Muscle of arm (tissue), 12 donors: ENCODE results near the gene ZFAND2A. TPM values are rescaled to one million over a fixed set of nuclear protein-coding genes. Genes with fewer than 3 reads are reported as not detected.
"Not testable (repeated sequence)": the region's sequence is repeated elsewhere in the genome, so short reads cannot be mapped to it uniquely, and the experiment has no call there.

Experiments
- DNase-seq: peaks from one replicate; pipeline ENCODE4 v3.0.0-alpha.2; 2013
- polyA plus RNA-seq, 12 donors: library from polyadenylated mRNA; unstranded; fragments of 120-200 nt; gene quantifications; one replicate each; pipeline ENCODE4 v1.2.1, GENCODE V29; 2013; ENCODE audit not compliant: insufficient read length in 12 of 12

The ZFAND2A gene
- polyA plus RNA-seq, 12 donors = 10.9 to 22.4 (median 14.1) TPM; not detected in 1

DNA sequence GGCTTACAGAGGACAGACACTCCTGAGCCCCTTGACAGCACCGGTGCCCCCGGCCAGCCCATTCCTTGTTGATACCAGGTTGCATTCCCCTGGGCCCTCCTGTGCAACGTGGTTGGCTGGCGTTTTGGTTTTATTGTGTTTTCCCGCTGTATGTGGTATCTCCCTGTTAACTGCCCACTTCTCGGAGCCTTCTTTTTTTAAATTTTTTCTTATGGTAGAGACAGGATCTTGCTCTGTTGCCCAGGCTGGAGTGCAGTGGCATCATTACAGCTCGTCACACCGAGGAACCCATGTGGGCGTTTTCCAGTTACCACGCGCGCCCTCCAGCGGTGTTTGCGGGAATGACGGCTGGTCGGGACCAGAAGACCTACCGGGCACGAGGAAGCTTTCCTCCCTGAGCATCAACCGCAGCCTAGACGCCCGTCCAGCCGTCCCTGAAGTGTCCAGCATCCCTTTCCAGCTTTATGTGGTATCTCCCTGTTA is 16.9 kb upstream of the ZFAND2A start:
- DNase-seq = no peak

DNA sequence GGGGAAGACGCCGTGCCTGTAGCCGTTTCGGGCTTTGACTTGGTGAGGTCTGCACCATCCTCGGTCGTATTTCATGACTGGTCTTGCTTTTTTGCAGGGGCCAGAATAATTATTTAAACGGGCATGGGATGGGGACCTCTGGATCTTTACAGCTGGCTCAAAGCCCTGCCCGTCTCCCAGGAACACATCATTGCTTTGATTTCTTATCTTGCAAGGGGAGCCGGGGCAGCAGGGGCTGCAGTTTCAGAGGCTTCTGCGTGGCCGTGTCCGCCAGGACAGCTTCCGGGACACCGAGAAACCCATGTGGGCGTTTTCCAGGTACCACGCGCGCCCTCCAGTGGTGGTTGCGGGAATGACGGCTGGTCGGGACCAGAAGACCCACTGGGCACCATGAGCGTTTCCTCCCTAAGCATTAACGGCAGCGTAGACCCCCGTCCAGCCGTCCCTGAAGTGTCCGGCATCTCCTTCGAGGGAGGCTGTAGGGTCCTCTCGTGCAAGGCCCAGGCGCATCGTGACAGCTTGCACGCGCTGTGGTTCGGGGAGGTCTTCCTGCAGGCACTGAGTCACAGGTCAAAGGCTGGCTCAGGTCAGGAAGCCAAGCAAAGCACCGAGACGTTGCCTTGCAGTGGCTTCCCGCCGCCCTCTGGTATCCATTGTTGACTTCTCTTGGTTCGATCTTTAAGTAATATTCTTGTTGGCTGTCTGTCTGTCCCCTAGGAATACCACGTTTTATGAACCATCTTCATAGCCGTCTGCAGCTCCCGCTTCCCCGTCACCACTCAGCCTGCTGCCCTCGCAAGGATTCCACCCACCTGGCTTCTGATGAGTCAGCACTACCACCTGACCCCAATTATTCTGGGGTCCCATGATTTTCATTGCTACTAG is 16.2 kb upstream of the ZFAND2A start:
- peak; percentile 74 for DNase-seq

DNA sequence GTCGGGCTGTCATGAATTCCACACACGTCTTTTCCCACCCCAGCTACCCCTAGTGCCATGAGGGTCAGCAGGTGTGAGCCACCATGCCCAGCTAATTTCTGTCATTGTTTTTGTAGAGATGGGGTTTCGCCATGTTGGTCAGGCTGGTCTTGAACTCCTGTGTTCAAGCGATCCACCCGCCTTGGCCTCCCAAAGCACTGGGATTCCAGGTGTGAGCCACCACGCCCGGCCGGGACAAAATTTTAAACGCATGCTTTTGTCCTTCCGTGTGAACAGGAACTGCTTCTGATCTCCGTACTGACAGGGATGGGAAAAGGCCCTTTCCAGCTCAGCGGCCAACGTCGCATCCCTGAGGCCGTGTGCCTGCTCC is 15.6 kb upstream of the ZFAND2A start:
- no peak for DNase-seq

DNA sequence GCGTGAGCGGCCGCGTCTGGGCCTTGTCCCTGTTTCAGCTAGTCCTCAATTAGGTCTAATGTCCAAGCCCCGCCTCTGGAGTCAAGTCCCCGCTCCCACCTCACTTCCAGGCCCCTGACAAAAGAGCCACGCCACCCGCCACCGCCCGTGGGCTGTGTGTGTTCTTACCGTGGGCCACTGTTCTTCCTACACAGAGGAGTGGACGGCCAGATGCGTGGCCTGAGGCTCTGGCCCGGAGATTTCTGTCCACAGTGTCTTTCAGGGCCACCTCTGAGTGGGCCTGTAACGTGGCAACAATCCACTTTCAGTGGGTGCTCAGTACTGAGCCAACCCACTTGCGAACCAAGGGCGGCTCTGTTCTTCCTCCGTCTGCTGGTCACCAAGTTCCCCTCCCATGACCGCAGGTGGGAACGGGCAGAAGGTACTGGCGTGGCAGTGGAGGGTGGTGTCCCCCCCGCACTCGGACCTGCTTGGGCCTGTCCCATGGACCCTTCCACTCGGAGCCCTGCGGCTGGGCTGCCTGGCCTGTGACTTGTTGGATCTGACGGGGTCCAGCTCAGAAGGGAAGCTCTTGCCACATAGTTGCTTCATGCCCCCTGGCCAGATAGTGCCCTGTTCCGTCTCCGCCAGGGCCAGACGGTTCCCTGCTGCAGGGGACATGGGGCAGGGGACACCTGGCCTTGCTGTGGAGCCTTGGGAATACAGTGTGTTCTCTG is 15.0 kb upstream of the ZFAND2A start:
- no peak for DNase-seq

DNA sequence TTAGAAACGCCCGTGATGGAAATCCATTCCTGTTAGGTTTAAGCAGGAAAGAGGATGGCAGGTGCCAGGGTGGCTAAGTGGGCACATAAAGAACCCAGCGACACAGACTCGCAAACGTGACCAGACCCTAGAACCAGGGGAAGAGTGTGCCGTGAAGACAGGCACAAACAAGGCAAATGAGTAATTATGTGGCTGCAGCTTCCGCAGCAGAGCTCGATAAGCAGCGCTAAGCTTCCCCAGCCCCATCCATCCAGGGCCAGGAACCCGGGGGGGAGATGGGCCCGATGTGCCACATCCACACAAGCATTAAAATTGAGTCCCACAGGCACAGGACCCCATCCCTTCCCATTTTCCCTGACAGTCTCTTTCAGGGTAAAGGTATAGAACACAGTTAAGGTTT is 14.0 kb upstream of the ZFAND2A start:
- no peak for DNase-seq

DNA sequence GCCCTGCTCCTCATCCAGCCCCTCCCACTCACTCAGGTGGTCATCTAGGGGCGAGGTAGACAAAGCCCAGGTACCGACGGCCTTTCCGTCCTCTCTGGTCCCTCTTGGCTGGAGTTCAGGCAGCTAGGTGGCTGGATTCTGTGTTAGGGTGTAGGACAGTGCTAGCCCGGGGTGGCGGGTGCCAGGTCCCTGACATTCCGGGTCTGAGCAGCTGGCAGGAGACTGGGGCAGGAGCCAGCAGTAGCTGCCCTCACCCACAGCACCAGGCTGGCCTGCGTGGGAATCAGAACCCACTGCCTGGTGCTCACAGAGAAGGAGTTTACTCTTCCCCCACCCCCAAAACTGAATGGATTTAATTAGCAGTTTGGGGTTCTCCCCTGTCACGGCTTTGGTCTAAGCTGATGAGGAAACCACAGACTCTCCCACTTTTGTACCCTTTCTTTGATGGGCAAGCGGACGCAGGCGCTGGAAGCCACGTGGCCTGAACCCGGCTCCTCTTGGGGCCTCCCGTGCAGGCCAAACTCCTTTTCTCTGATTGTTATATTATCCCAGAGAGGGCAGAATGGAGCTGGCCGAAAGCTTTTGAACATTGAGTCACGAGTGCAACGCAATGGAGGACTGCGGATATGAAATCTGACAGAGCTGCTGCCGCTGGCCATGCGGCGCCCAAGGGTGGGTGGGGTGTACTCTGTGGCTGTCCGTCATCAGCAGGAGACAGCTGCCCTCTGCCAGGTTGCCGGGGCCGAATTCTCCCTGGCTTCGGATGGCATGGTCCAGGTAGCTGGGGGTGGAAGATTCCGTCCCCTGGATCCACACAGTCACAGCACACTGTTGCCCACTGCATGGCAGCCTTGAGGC is 12.9 kb upstream of the ZFAND2A start:
- no peak for DNase-seq

DNA sequence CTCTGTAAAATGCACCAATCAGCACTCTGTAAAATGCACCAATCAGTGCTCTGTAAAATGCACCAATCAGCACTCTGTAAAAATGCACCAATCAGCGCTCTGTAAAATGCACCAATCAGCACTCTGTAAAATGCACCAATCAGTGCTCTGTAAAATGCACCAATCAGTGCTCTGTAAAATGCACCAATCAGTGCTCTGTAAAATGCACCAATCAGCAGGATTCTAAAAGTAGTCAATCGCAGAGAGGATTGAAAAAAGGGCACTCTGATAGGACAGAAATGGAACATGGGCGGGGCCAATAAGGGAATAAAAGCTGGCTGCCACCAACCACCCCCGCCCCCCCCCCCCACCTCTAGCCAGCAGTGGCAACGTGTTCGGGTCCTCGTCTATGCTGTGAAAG is 11.5 kb upstream of the ZFAND2A start:
- DNase-seq = not testable (repeated sequence)

DNA sequence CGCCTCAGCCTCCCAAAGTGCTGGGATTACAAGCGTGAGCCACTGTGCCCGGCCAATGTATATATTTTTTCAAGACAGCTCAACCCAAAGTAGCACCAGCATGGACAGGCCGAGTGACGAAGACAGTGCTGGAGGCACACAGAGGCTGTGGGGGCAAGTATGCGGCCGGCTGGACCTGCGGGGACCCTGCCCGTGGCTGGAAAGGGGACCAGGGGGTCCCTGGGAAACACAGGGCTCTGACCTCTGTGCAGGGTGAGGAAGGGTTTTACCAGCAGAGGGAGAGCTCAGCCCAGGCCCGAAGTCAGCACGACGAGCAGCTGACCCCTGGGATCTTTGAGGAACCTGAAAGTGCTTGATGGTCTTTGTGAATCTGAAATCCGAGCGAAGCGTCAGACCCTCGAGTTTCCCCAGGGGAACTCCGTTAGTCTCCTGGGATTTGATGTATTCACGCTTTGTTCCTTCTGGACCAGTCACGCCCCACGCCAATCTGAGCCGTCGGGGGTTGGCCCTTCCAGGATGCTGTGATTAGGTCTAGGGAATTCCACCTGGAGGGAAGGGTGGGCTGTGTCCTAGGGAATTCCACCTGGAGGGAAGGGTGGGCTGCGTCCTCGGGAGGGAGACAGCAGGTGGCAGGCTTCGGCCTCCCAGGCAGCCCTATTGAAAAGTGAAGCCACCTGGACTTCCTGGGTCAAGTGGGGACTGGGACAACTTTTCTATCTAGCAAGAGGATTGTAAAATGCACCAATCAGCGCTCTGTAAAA is 10.9 kb upstream of the ZFAND2A start:
- no peak for DNase-seq

DNA sequence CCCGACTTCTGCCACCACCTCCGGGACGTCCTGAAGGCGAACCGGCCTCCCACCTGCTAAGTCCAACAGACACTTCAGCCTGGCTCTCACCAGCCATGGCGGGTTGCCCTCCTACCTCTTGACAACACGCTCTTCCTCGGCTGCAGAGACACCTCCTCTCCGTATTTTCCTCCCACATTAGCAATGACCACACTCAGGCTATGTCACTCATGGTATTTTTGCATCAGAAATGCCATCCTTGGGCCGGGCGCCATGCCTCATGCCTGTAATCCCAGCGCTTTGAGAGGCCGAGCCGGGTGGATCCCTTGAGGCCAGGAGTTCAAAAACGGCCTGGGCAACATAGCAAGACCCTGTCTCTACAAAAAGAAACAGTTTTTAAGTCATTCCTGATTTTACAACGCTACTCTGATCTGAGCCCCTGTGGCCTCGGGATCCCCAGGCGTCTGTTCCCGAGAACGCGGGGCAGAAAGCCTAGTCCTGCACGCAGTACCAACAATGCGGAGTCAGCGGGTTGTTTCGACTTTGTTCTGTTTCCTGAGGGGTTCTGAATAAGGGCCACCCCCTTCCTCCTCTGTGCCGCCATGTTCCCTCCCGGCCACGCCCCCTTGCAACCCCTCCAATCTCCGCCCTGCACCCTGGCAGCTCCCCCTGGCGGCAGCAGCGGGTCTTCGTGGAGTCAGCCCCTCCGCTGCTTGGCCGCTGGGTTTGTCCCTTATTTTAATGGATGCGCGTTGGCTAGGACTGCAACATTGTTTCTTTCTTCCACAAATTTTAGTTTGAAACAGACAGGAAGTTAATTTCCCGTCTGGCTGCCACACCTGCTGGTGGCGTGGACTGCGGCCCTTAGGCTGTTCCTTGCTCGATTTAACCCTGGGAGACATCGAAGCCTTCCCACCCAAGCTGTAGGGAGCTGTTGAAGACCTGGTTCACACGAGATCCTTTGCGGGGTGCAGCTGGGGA is 9.7 kb upstream of the ZFAND2A start:
- DNase-seq = peak; percentile 71

DNA sequence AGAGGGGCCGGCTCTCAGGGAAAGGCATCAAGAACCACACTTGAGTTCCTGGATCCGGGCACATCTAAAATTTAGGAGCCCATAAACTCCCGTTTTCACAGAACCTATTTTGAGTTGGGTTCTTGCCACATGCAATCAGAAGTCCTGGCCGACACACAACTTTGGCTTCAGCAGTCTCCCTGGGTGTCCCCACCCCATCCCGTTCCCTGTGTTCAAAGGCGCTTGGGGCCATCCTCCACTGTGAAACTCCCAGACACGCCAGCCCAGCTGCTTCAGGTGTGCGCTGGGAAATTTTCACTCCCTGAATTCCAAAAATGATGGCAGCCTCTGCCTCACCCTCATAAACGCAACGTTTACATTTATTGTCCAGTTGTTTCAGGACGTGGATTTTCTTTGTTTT is 8.4 kb upstream of the ZFAND2A start:
- DNase-seq = no peak

DNA sequence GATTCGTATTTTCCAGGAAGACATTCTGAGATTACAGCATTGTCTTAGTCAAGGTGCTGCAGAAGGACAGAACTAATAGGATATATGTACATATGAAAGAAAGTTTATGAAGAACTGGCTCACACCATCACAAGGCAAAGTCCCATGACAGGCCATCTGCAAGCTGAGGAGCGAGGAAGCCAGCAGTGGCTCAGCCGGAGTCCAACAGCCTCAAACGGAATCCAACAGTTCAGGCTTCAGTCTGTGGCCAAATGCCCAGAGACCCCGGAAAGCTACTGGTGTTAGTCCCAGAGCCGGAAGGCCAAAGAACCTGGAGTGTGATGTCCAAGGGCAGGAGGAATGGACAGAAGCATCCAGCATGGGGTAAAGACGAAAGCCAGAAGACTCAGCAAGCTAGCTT is 4.4 kb upstream of the ZFAND2A start:
- no peak for DNase-seq

DNA sequence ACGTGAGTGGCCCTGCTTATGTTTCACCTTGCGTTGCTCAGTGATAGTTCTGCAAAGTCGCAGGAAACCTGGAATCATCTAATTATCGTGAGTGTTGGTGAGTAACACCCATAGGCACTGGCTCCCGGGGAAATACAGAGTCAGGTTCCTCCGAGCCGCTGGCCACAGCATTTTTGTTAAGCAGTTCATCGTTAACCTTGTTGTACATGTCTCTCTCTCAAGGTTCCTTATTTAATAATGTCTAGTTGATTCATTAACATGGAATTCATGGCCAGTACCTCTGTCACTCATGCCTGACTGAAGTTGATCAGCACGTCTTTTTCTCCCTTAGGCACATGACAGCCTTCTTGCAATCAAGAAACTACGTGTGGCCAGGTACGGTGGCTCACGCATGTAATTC is 3.1 kb upstream of the ZFAND2A start:
- no peak for DNase-seq

DNA sequence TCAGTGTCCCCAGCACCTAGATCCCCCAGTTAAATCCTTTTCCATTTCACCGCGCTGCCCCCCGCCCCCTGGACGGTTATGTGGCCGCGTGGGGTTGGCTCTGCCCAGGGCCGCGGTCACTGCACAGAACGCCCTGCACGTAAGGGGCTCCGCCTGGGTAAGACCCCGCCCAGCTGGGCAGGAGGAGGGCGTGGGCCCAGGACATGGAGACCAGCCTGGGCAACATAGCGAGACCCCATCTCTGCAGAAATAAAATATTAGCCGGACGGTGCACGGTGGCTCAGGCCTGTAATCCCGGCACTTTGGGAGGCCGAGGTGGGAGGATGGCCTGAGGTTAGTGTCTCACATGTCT is 650 bp upstream of the ZFAND2A start:
- DNase-seq = no peak

DNA sequence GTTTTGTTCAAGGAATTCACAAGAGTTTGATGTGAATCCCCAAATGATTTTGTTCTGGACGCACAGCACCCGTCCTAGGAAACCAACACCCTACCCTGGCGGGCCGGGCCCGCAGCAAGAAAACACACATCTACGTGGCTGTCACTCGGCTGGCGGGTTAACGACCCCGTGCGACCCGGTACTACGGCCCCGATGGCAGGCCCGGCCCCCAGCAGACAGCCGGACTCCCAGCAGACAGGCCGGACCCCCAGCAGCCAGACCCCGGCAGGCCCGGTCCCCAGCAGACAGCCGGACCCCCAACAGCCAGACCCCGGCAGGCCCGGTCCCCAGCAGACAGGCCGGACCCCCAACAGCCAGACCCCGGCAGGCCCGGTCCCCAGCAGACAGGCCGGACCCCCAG is 765 bp downstream of the ZFAND2A start:
- not testable (repeated sequence) for DNase-seq

DNA sequence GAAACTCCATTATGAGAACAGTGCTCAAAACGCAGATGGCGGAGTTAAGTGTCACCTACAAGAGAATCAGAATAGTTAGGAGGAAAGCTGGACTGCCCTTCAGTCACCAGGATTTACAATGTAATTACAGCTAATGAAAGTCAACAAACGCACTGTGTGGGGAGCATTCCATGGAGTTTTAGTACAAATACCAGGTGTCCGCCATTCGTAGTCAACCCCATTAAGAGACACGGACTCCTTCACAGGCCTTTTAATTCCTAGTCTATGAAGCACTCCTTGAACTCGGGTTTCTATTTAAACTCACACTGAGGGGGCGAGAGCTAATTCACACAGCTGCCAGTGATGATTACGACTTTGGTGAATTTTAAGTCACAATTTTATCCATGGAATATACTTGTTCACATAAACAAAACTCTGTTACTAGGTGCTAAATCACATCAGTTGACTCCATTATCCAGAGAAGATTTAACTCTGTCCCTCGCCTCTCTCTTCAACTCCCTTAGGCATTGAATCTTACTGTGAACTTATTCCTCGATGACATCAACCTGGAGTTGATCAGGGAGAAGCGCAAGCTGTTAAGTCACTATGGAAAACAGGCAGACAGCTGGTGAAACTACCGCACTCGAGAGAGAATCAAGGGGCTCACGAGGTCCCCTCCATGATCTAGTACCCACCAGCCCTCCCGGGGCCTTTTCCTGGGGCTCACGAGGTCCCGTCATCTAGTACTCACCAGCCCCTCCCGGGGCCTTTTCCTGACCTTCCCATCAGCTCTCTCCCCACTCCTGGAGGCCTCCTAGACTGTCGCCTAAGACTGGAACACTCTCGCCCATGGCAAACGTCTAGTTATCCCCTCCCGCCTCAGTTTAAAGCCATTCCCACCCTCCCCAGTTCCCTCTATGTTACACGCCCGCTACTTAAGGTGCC is 1.5 kb downstream of the ZFAND2A start:
- DNase-seq = no peak

DNA sequence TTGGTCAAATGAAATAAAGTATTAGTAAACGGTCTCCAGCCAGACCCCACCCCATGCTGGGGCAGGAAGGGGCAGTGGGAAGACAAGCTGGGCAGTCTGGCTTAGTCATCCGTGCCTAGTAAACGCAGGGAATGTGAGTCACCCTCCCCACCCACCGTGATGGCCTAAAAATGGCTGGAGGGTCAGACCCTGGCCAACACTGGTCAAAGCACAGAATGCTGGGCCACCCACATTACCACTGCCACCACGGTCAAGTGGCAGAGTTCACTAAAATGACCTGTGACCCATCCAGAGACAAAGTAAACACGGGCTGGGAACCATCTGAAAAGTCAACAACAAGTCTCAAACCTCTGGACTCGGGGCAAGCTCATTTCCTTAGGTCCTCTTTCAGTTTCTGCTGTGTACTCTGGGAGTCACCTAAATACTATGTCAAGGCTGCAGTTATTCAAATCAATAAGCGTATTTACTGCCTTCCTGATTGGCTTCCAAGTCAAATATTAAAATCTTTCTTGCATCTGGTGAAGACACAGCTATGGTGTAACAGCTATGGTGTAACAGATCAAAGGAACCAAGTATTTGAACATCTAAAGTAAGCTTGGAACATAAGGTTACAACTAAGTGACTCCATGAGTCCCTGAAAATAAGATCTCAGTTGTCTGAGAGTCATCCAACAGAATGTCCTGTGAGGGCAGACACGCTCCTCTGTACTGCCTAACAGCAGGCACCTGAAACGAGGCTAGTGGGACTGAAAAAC is 3.0 kb downstream of the ZFAND2A start:
- no peak for DNase-seq

DNA sequence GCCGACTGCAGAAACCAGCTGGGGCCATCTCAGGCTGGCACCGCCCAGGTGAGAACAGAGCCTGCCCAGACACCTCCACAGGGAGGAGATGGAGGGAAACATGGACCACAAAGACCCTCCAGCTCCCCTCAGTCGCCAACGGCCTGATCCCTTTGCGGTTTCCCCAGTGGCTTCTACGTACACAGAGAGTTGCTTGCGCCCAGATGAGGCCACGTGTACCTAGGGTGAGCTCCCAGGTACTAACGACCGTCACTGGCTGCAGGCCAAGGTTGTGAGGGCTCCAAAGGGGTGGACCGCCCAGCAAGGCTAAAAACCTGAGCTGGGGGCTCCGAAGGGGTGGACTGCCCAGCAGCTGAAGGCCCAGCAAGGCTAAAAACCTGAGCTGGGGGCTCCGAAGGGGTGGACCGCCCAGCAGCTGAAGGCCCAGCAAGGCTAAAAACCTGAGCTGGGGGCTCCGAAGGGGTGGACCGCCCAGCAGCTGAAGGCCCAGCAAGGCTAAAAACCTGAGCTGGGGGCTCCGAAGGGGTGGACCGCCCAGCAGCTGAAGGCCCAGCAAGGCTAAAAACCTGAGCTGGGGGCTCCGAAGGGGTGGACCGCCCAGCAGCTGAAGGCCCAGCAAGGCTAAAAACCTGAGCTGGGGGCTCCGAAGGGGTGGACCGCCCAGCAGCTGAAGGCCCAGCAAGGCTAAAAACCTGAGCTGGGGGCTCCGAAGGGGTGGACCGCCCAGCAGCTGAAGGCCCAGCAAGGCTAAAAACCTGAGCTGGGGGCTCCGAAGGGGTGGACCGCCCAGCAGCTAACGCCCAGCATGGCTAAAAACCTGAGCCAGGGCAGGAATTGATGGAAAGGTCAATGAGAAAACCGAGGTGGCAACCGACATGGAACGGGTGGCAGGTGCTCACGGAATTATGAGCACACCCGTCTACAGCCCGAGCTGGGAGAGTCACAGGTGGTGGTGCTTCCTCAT is 3.9 kb downstream of the ZFAND2A start:
- DNase-seq = not testable (repeated sequence)
